Measurements from ENCODE around the gene FFAR1.
"Not testable (repeated sequence)": the region's sequence is repeated elsewhere in the genome, so short reads cannot be mapped to it uniquely, and the experiment has no call there.

DNA sequence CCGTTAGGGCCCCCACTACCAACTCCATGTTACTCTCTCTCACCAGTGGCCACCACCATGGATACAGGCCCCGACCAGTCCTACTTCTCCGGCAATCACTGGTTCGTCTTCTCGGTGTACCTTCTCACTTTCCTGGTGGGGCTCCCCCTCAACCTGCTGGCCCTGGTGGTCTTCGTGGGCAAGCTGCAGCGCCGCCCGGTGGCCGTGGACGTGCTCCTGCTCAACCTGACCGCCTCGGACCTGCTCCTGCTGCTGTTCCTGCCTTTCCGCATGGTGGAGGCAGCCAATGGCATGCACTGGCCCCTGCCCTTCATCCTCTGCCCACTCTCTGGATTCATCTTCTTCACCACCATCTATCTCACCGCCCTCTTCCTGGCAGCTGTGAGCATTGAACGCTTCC is 11.1 kb downstream of the FFAR1 start:
- not testable (repeated sequence) for TF ChIP-seq FOXM1 (IDR thresholded peaks at IDR 0.05; ENCODE audit: borderline replicate concordance); BHLHE40 (IDR thresholded peaks at IDR 0.05; ENCODE audit: borderline replicate concordance); HDGF (IDR thresholded peaks at IDR 0.05; ENCODE audit: borderline replicate concordance); ZNF384 (IDR thresholded peaks at IDR 0.05); FOXK2 (IDR thresholded peaks at IDR 0.05)
- TF ChIP-seq, protein P1, sequence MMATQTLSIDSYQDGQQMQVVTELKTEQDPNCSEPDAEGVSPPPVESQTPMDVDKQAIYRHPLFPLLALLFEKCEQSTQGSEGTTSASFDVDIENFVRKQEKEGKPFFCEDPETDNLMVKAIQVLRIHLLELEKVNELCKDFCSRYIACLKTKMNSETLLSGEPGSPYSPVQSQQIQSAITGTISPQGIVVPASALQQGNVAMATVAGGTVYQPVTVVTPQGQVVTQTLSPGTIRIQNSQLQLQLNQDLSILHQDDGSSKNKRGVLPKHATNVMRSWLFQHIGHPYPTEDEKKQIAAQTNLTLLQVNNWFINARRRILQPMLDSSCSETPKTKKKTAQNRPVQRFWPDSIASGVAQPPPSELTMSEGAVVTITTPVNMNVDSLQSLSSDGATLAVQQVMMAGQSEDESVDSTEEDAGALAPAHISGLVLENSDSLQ (IDR thresholded peaks at IDR 0.05) = not testable (repeated sequence)
